ENCODE data around the gene DTNA.

Gene DTNA

GRCh38 chr18:34704823-34705222 lies 5.3 kb upstream of the DTNA start:
- Histone ChIP-seq H3K4me2 (no peak overlapping the region), H4K20me1 (ENCODE audit: insufficient read depth) (no peaks in the 10 kb centered on the region), H3K4me3 (IDR thresholded peaks at IDR 0.05; ENCODE audit: insufficient read depth, low read depth, low read length) (no peak overlapping the region), H3K79me2 (ENCODE audit: insufficient read depth, low read depth) (no peaks in the 10 kb centered on the region), H3K9ac (no peak overlapping the region), H3K27me3 (ENCODE audit: insufficient read depth, low read depth) (no peaks in the 10 kb centered on the region), H2AFZ (ENCODE audit: low read depth) (no peak overlapping the region), H3K27ac (no peak overlapping the region), H3K4me1 (ENCODE audit: low read depth, poor library complexity, severe bottlenecking) (no peaks in the 10 kb centered on the region), H3K36me3 (ENCODE audit: insufficient read depth) (no peaks in the 10 kb centered on the region)
- TF ChIP-seq CTCF (conservative IDR thresholded peaks at IDR 0.05; ENCODE audit: low read depth, low read length) = no peak

GRCh38 chr18:34707670-34708069 lies 2.4 kb upstream of the DTNA start:
- Histone ChIP-seq H4K20me1 (ENCODE audit: insufficient read depth) (no peaks in the 10 kb centered on the region), H3K79me2 (ENCODE audit: insufficient read depth, low read depth) (no peaks in the 10 kb centered on the region), H3K27me3 (ENCODE audit: insufficient read depth, low read depth) (no peaks in the 10 kb centered on the region), H3K36me3 (ENCODE audit: insufficient read depth) (no peaks in the 10 kb centered on the region), H3K9ac (no peak overlapping the region), H3K4me3 (IDR thresholded peaks at IDR 0.05; ENCODE audit: insufficient read depth, low read depth, low read length) (no peak overlapping the region), H3K4me2 (no peak overlapping the region), H3K27ac (no peak overlapping the region), H2AFZ (ENCODE audit: low read depth) (no peak overlapping the region), H3K4me1 (ENCODE audit: low read depth, poor library complexity, severe bottlenecking) (no peaks in the 10 kb centered on the region)
- no peak for TF ChIP-seq CTCF (conservative IDR thresholded peaks at IDR 0.05; ENCODE audit: low read depth, low read length)

- Histone ChIP-seq H3K79me2 (ENCODE audit: insufficient read depth, low read depth) (no peaks in the 10 kb centered on the region), H3K4me2 (no peak overlapping the region), H3K27ac (no peak overlapping the region), H3K4me3 (IDR thresholded peaks at IDR 0.05; ENCODE audit: insufficient read depth, low read depth, low read length) (no peak overlapping the region), H3K36me3 (ENCODE audit: insufficient read depth) (no peaks in the 10 kb centered on the region), H2AFZ (ENCODE audit: low read depth) (no peak overlapping the region), H3K27me3 (ENCODE audit: insufficient read depth, low read depth) (no peaks in the 10 kb centered on the region), H4K20me1 (ENCODE audit: insufficient read depth) (no peaks in the 10 kb centered on the region), H3K9ac (no peak overlapping the region), H3K4me1 (ENCODE audit: low read depth, poor library complexity, severe bottlenecking) (no peaks in the 10 kb centered on the region)
- TF ChIP-seq CTCF (conservative IDR thresholded peaks at IDR 0.05; ENCODE audit: low read depth, low read length) = no peak
Measured at GRCh38 chr18:34709104-34709503, 994 bp upstream of the DTNA start.

DNA sequence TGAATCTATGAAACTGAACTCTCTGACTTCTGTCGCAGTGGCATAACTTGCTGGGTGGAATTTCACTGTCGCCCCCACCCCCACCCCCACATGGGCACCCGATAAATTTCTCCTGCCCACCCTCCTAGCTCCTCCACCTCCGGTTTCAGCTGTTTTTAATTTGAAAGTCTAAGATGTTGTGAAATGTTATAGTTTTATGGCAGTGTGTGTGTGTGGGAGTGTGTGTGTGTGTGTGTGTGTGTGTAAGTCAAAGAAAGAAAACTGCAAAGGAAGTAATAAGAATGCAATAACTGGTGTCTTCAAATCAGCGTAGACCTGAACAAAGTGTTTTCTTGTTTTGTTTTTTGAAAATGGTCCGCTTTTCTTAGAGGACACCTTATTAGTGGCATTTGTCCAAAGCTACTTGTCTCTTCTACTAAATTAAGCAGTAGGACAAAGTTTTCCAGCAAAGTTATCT lies 388 bp downstream of the DTNA start:
- Histone ChIP-seq H3K27me3 (ENCODE audit: insufficient read depth, low read depth) (no peaks in the 10 kb centered on the region), H3K36me3 (ENCODE audit: insufficient read depth) (no peaks in the 10 kb centered on the region), H3K9ac (no peak overlapping the region), H4K20me1 (ENCODE audit: insufficient read depth) (no peaks in the 10 kb centered on the region), H2AFZ (ENCODE audit: low read depth) (no peak overlapping the region), H3K27ac (no peak overlapping the region), H3K79me2 (ENCODE audit: insufficient read depth, low read depth) (no peaks in the 10 kb centered on the region), H3K4me1 (ENCODE audit: low read depth, poor library complexity, severe bottlenecking) (no peaks in the 10 kb centered on the region), H3K4me2 (no peak overlapping the region), H3K4me3 (IDR thresholded peaks at IDR 0.05; ENCODE audit: insufficient read depth, low read depth, low read length) (no peak overlapping the region)
- TF ChIP-seq CTCF (conservative IDR thresholded peaks at IDR 0.05; ENCODE audit: low read depth, low read length) = no peak

Measured in KMS-11 (cell line).